K562 (cell line): Measurements from ENCODE around the gene ST3GAL5. TPM values are rescaled to one million over a fixed set of nuclear protein-coding genes. Genes with fewer than 3 reads are reported as not detected.

ENCODE experiments used
- ATF2 ChIP-seq: sonication (generic); formaldehyde crosslinking; IDR thresholded peaks from 2 replicates; pipeline ENCODE4 v1.8.1; 2022; ENCODE audit warnings: missing genetic modification reagents
- GATAD2B ChIP-seq: fragments of 450-650 bp; IDR thresholded peaks from 2 replicates; pipeline ENCODE4 v1.6.1; 2017; ENCODE audit warnings: mild to moderate bottlenecking, borderline replicate concordance
- ILK ChIP-seq: fragments of 450-650 bp; IDR thresholded peaks from 2 replicates; pipeline ENCODE4 v1.6.1; 2016; ENCODE audit warnings: missing genetic modification characterization, low read depth, mild to moderate bottlenecking, missing compliant biosample characterization, moderate library complexity, borderline replicate concordance
- NONO ChIP-seq, 2 experiments: fragments of 200-400 bp in 1 of 2; fragments of 450-650 bp in 1 of 2; formaldehyde crosslinking in 1 of 2; IDR thresholded peaks; 2 replicates each; pipeline ENCODE4 v1.6.1; 2017; ENCODE audit warnings: low read depth in 2 of 2, mild to moderate bottlenecking in 2 of 2, moderate library complexity in 2 of 2, low read length in 1 of 2
- OTX1 ChIP-seq: fragments of 450-650 bp; formaldehyde crosslinking; IDR thresholded peaks from 2 replicates; pipeline ENCODE4 v1.4.0; 2022; ENCODE audit warnings: mild to moderate bottlenecking
- PTBP1 ChIP-seq: fragments of 200-400 bp; formaldehyde crosslinking; IDR thresholded peaks from 2 replicates; pipeline ENCODE4 v1.6.1; 2017; ENCODE audit warnings: low read depth, low read length
- PTTG1 ChIP-seq: fragments of 450-650 bp; IDR thresholded peaks from 2 replicates; pipeline ENCODE4 v1.6.1; 2016; ENCODE audit warnings: low read depth, mild to moderate bottlenecking, missing genetic modification characterization, missing compliant biosample characterization
- TBP ChIP-seq: optimal IDR thresholded peaks from 2 replicates; pipeline ENCODE3; 2011; ENCODE audit warnings: low read depth, low read length, improper control_type of control experiment
- TEAD4 ChIP-seq, 2 experiments: sonication (generic) in 1 of 2; formaldehyde crosslinking in 1 of 2; IDR thresholded peaks; 2 replicates each; pipeline versions ENCODE4 v1.6.1 to v1.8.0; 2012 to 2022; ENCODE audit warnings: borderline replicate concordance in 1 of 2, inconsistent platforms in 1 of 2, low read length in 1 of 2, mild to moderate bottlenecking in 1 of 2, missing genetic modification reagents in 1 of 2
- U2AF1 ChIP-seq: fragments of 200-400 bp; formaldehyde crosslinking; optimal IDR thresholded peaks from 2 replicates; pipeline ENCODE3; 2017; ENCODE audit warnings: mild to moderate bottlenecking, low read depth, low read length, moderate library complexity
- ZC3H11A ChIP-seq: IDR thresholded peaks from 2 replicates; pipeline ENCODE4 v1.6.1; 2012; ENCODE audit warnings: low read depth, low read length, improper control_type of control experiment
- ZNF197 ChIP-seq: fragments of 200-800 bp; sonication (Bioruptor generic); IDR thresholded peaks from 2 replicates; pipeline ENCODE4 v1.6.1; 2016; ENCODE audit warnings: low read depth, missing genetic modification characterization, missing compliant biosample characterization
- ZNF224 ChIP-seq: sonication (generic); formaldehyde crosslinking; IDR thresholded peaks from 2 replicates; pipeline ENCODE4 v1.8.0; 2022; ENCODE audit warnings: mild to moderate bottlenecking, missing genetic modification reagents
- ZNF277 ChIP-seq: fragments of 250-450 bp; sonication (Bioruptor Pico); IDR thresholded peaks from 2 replicates; pipeline ENCODE4 v1.8.0; 2022; ENCODE audit warnings: inconsistent platforms, mild to moderate bottlenecking, moderate library complexity, borderline replicate concordance
- ZNF444 ChIP-seq: fragments of 250-450 bp; sonication (Bioruptor Pico); IDR thresholded peaks from 2 replicates; pipeline ENCODE4 v1.4.0; 2020; ENCODE audit warnings: mild to moderate bottlenecking, moderate library complexity
- ZNF511 ChIP-seq: sonication (generic); formaldehyde crosslinking; IDR thresholded peaks from 2 replicates; pipeline ENCODE4 v1.8.0; 2022; ENCODE audit warnings: mild to moderate bottlenecking, missing genetic modification reagents
- ZNF778 ChIP-seq: fragments of 450-650 bp; formaldehyde crosslinking; IDR thresholded peaks from 2 replicates; pipeline ENCODE4 v1.4.0; 2020; ENCODE audit warnings: mild to moderate bottlenecking, moderate library complexity
- ZNF785 ChIP-seq: fragments of 250-450 bp; sonication (Bioruptor Pico); IDR thresholded peaks from 2 replicates; pipeline ENCODE4 v1.4.0; 2020; ENCODE audit warnings: mild to moderate bottlenecking
- polyA plus RNA-seq, 8 experiments: library from polyadenylated mRNA; depleted of rRNA in 4 of 8; stranded (reverse) in 5 of 8; unstranded in 3 of 8; fragments of >200 nt; fragmentation: Nextera tagmentation in 2 of 8; fragmentation: Illumina TruSeq in 1 of 8; extraction: Ambion mirVana in 2 of 8; extraction: Trizol in 1 of 8; gene quantifications; 2 replicates each; pipeline versions ENCODE4 v1.2.1 to v1.2.3, GENCODE V29; 2011 to 2014; ENCODE audit warnings: inconsistent platforms in 1 of 8, missing spikeins in 1 of 8
- total RNA-seq, 7 experiments: library from RNA; depleted of rRNA in 6 of 7; stranded (reverse); fragments of >200 nt in 6 of 7; fragmentation: Illumina TruSeq in 2 of 7; extraction: Trizol in 2 of 7; gene quantifications; 2 replicates each; pipeline versions ENCODE4 v1.2.1 to v1.2.3, GENCODE V29; 2011 to 2021; ENCODE audit warnings: low replicate concordance in 1 of 7
- TF ChIP-seq, protein P1 (sequence below): sonication (generic); formaldehyde crosslinking; IDR thresholded peaks from 2 replicates; pipeline ENCODE4 v1.8.0; 2022; ENCODE audit warnings: missing genetic modification reagents, mild to moderate bottlenecking, moderate library complexity, borderline replicate concordance
- TF ChIP-seq, protein P2 (sequence below): fragments of 450-650 bp; IDR thresholded peaks from 2 replicates; pipeline ENCODE4 v1.6.1; 2016; ENCODE audit warnings: mild to moderate bottlenecking

The ST3GAL5 gene
- total and polyA plus RNA-seq, 9 of the 15 experiments (the other 6 are each of a cell fraction or from before 2014, with no cell fraction given): 1.6 to 10.0 (median 4.2) TPM

- TF ChIP-seq ZNF511 (CRISPR knock-in tag): no peak
- no peak for TF ChIP-seq ZNF197 (CRISPR knock-in tag)
- TF ChIP-seq ZNF778 (CRISPR knock-in tag): no peak
- TF ChIP-seq NONO (IDR thresholded peaks at IDR 0.05; ENCODE audit: low read depth in 2 of 2, low read length in 1 of 2): peak in 1 of 2 experiments; percentile 75; a peak in 1 of 4 replicates
- no peak for TF ChIP-seq ZNF785 (CRISPR knock-in tag)
- no peak for TF ChIP-seq ZNF224 (CRISPR knock-in tag)
- TF ChIP-seq U2AF1: no peak
- no peak for TF ChIP-seq OTX1 (CRISPR knock-in tag)
- TF ChIP-seq ZC3H11A: no peak
- TF ChIP-seq, protein P1, sequence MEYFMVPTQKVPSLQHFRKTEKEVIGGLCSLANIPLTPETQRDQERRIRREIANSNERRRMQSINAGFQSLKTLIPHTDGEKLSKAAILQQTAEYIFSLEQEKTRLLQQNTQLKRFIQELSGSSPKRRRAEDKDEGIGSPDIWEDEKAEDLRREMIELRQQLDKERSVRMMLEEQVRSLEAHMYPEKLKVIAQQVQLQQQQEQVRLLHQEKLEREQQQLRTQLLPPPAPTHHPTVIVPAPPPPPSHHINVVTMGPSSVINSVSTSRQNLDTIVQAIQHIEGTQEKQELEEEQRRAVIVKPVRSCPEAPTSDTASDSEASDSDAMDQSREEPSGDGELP (CRISPR knock-in tag): peak; percentile 59; the same call in 1 of the 2 replicates
- no peak for TF ChIP-seq TEAD4 (IDR thresholded peaks at IDR 0.05; ENCODE audit: low read length)
- no peak for TF ChIP-seq TEAD4 (CRISPR knock-in tag; IDR thresholded peaks at IDR 0.05; ENCODE audit: borderline replicate concordance)
- TF ChIP-seq ATF2: no peak
- no peak for TF ChIP-seq TBP
- no peak for TF ChIP-seq PTBP1
- TF ChIP-seq PTTG1 (tag): no peak
- TF ChIP-seq GATAD2B: peak; percentile 71; the same call in 1 of the 2 replicates
- TF ChIP-seq ZNF444: no peak
- TF ChIP-seq ZNF277: no peak
- TF ChIP-seq ILK (tag): no peak
- TF ChIP-seq, protein P2, sequence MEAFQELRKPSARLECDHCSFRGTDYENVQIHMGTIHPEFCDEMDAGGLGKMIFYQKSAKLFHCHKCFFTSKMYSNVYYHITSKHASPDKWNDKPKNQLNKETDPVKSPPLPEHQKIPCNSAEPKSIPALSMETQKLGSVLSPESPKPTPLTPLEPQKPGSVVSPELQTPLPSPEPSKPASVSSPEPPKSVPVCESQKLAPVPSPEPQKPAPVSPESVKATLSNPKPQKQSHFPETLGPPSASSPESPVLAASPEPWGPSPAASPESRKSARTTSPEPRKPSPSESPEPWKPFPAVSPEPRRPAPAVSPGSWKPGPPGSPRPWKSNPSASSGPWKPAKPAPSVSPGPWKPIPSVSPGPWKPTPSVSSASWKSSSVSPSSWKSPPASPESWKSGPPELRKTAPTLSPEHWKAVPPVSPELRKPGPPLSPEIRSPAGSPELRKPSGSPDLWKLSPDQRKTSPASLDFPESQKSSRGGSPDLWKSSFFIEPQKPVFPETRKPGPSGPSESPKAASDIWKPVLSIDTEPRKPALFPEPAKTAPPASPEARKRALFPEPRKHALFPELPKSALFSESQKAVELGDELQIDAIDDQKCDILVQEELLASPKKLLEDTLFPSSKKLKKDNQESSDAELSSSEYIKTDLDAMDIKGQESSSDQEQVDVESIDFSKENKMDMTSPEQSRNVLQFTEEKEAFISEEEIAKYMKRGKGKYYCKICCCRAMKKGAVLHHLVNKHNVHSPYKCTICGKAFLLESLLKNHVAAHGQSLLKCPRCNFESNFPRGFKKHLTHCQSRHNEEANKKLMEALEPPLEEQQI: no peak
These were observed at the start of gene ST3GAL5 (continued) for GRCh38 chr2:85888684-85889626.
